Measurements from ENCODE around the gene PLA1A. TPM values are rescaled to one million over a fixed set of nuclear protein-coding genes. Genes with fewer than 3 reads are reported as not detected.

The PLA1A gene
- total and polyA plus RNA-seq, 2 donors (not counting 1 experiment from before 2014, with no cell fraction given): 0.27 to 0.28 TPM

DNA sequence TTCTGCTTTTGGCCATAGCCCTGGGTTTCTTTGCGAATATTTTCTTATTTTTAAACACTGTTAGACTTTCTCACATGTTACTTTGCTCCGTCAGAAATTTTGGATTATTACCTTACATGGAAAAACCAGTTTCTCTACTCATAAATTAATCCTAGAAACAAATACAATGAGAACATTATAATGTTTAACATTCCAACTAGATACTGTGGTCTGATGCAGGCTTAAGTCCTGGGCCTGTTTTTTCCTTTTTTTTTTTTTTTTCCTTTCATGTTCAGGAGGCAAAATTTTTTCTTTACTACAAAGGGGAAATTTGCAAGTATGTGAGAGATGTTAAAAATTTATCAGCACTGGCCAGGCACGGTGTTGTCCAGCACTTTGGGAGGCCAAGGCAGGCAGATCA, 33.8 kb downstream of the PLA1A start:
- POLR2A ChIA-PET: no interaction called here
- Histone ChIP-seq H3K79me2 (ENCODE audit: control insufficient read depth, insufficient read depth, low read length) (no peaks in the 10 kb centered on the region), H3K4me2 (replicated peaks; ENCODE audit: low read depth, low read length, poor library complexity, severe bottlenecking) (no peak overlapping the region), H2AFZ (ENCODE audit: insufficient read depth, low read depth, low read length, poor library complexity, severe bottlenecking) (no peak overlapping the region), H3K27me3 (replicated peaks in 1 of 4; ENCODE audit: control extremely low read depth in 1 of 4, control insufficient read depth in 3 of 4, insufficient read depth in 4 of 4, low read length in 3 of 4) (no peaks in the 10 kb centered on the region), H3K9ac (ENCODE audit: low read length) (no peak overlapping the region), H3K4me3 (ENCODE audit: control extremely low read depth in 1 of 5, extremely low read depth in 1 of 5, insufficient read depth in 1 of 5, low read depth in 2 of 5, low read length in 4 of 5) (no peak overlapping the region), H3K9me3 (ENCODE audit: control extremely low read depth in 1 of 3, control insufficient read depth in 2 of 3, insufficient read depth in 1 of 3, low read length in 2 of 3) (no peaks in the 10 kb centered on the region), H3K36me3 (replicated peaks in 1 of 2; ENCODE audit: control extremely low read depth in 1 of 2, control insufficient read depth in 1 of 2, extremely low read depth in 1 of 2, insufficient read depth in 2 of 2, low read length in 1 of 2) (no peaks in the 10 kb centered on the region), H3K27ac (ENCODE audit: low read length in 2 of 2) (no peak overlapping the region), H4K20me1 (ENCODE audit: control insufficient read depth, insufficient read depth, low read length, poor library complexity, severe bottlenecking) (no peaks in the 10 kb centered on the region), H3K4me1 (ENCODE audit: control insufficient read depth in 2 of 2, insufficient read depth in 2 of 2, low read length in 2 of 2) (peaks cover 28 to 29% of the 10 kb centered on the region in 2 donors)
- intact Hi-C loops (cut with micrococcal nuclease): no loop called here
- H3K4me1 Mint-ChIP-seq: peaks cover 39% of the 10 kb centered on the region
- ATAC-seq (ENCODE audit: low read depth): no peak
- DNase-seq: no peak
- 100% methylated on average over 1 of the region's 3 CpGs for WGBS (ENCODE audit: insufficient coverage)
- no peak overlapping the region for H3K27ac Mint-ChIP-seq
- H3K27me3 Mint-ChIP-seq: no peaks in the 10 kb centered on the region
- CTCF ChIA-PET: no interaction called here
- TF ChIP-seq EZH2 (IDR thresholded peaks at IDR 0.05; ENCODE audit: borderline replicate concordance, insufficient read depth, low read depth, low read length, poor library complexity, severe bottlenecking) (no peak), CTCF (IDR thresholded peaks at IDR 0.05) (no peak)
- no peak overlapping the region for H3K4me3 Mint-ChIP-seq
- no peaks in the 10 kb centered on the region for H3K9me3 Mint-ChIP-seq (ENCODE audit: insufficient read depth)

GRCh38 chr3:119632216-119632615, 34.5 kb downstream of the PLA1A start:
- TF ChIP-seq EZH2 (IDR thresholded peaks at IDR 0.05; ENCODE audit: borderline replicate concordance, insufficient read depth, low read depth, low read length, poor library complexity, severe bottlenecking) (no peak), CTCF (IDR thresholded peaks at IDR 0.05) (no peak)
- intact Hi-C loops (cut with micrococcal nuclease): no loop called here
- ATAC-seq (ENCODE audit: low read depth): no peak
- Histone ChIP-seq H3K79me2 (ENCODE audit: control insufficient read depth, insufficient read depth, low read length) (no peaks in the 10 kb centered on the region), H4K20me1 (ENCODE audit: control insufficient read depth, insufficient read depth, low read length, poor library complexity, severe bottlenecking) (no peaks in the 10 kb centered on the region), H3K27me3 (replicated peaks in 1 of 4; ENCODE audit: control extremely low read depth in 1 of 4, control insufficient read depth in 3 of 4, insufficient read depth in 4 of 4, low read length in 3 of 4) (no peaks in the 10 kb centered on the region), H3K9ac (ENCODE audit: low read length) (no peak overlapping the region), H3K9me3 (ENCODE audit: control extremely low read depth in 1 of 3, control insufficient read depth in 2 of 3, insufficient read depth in 1 of 3, low read length in 2 of 3) (no peaks in the 10 kb centered on the region), H3K36me3 (replicated peaks in 1 of 2; ENCODE audit: control extremely low read depth in 1 of 2, control insufficient read depth in 1 of 2, extremely low read depth in 1 of 2, insufficient read depth in 2 of 2, low read length in 1 of 2) (no peaks in the 10 kb centered on the region), H3K4me3 (ENCODE audit: control extremely low read depth in 1 of 5, extremely low read depth in 1 of 5, insufficient read depth in 1 of 5, low read depth in 2 of 5, low read length in 4 of 5) (no peak overlapping the region), H3K27ac (ENCODE audit: low read length in 2 of 2) (no peak overlapping the region), H2AFZ (ENCODE audit: insufficient read depth, low read depth, low read length, poor library complexity, severe bottlenecking) (no peak overlapping the region), H3K4me2 (replicated peaks; ENCODE audit: low read depth, low read length, poor library complexity, severe bottlenecking) (no peak overlapping the region), H3K4me1 (ENCODE audit: control insufficient read depth in 2 of 2, insufficient read depth in 2 of 2, low read length in 2 of 2) (peaks cover 21 to 22% of the 10 kb centered on the region in 2 donors)
- peaks cover 34% of the 10 kb centered on the region for H3K4me1 Mint-ChIP-seq
- no peaks in the 10 kb centered on the region for H3K27me3 Mint-ChIP-seq
- ChIA-PET POLR2A (no interaction called here), CTCF (no interaction called here)
- DNase-seq: no peak
- no peaks in the 10 kb centered on the region for H3K9me3 Mint-ChIP-seq (ENCODE audit: insufficient read depth)
- H3K27ac Mint-ChIP-seq: no peak overlapping the region
- H3K4me3 Mint-ChIP-seq: no peak overlapping the region
- 100% methylated on average over 1 of the region's 4 CpGs for WGBS (ENCODE audit: insufficient coverage)
